ENCODE measurements around the gene BACH2.

Gene BACH2

GRCh38 chr6:90247262-90247661 lies 49.4 kb downstream of the BACH2 start:
- no peak overlapping the region for H3K4me3 ChIP-seq (ENCODE audit: low read depth, low read length)
- DNase-seq (ENCODE audit: low read depth): no peak
- no peak for TF ChIP-seq CTCF (IDR thresholded peaks at IDR 0.05; ENCODE audit: insufficient read depth, low read depth, low read length, missing control alignments)

GRCh38 chr6:90241229-90241880 lies 55.3 kb downstream of the BACH2 start:
- TF ChIP-seq CTCF (IDR thresholded peaks at IDR 0.05; ENCODE audit: insufficient read depth, low read depth, low read length, missing control alignments): no peak
- no peak for DNase-seq (ENCODE audit: low read depth)
- no peak overlapping the region for H3K4me3 ChIP-seq (ENCODE audit: low read depth, low read length)

- no peak overlapping the region for H3K4me3 ChIP-seq (ENCODE audit: low read depth, low read length)
- DNase-seq (ENCODE audit: low read depth): no peak
- no peak for TF ChIP-seq CTCF (IDR thresholded peaks at IDR 0.05; ENCODE audit: insufficient read depth, low read depth, low read length, missing control alignments)
Measured at GRCh38 chr6:90238496-90239266, 58.0 kb downstream of the BACH2 start.

- no peak for DNase-seq (ENCODE audit: low read depth)
- TF ChIP-seq CTCF (IDR thresholded peaks at IDR 0.05; ENCODE audit: insufficient read depth, low read depth, low read length, missing control alignments): no peak
- H3K4me3 ChIP-seq (ENCODE audit: low read depth, low read length): no peak overlapping the region
Measured at GRCh38 chr6:90237350-90237990, 59.2 kb downstream of the BACH2 start.

- no peak overlapping the region for H3K4me3 ChIP-seq (ENCODE audit: low read depth, low read length)
- no peak for TF ChIP-seq CTCF (IDR thresholded peaks at IDR 0.05; ENCODE audit: insufficient read depth, low read depth, low read length, missing control alignments)
- DNase-seq (ENCODE audit: low read depth): no peak
Measured at GRCh38 chr6:90233994-90234393, 62.6 kb downstream of the BACH2 start.

- H3K4me3 ChIP-seq (ENCODE audit: low read depth, low read length): no peak overlapping the region
- no peak for TF ChIP-seq CTCF (IDR thresholded peaks at IDR 0.05; ENCODE audit: insufficient read depth, low read depth, low read length, missing control alignments)
- DNase-seq (ENCODE audit: low read depth): no peak
Measured at GRCh38 chr6:90233213-90233612, 63.4 kb downstream of the BACH2 start.
